GM21619 (cell line): ENCODE data around the gene GPER1.
A peak's percentile ranks its signal among the peaks of the same experiment; 100 is the strongest.
"Not testable (repeated sequence)": the region's sequence is repeated elsewhere in the genome, so short reads cannot be mapped to it uniquely, and the experiment has no call there.

Source experiments
- ATAC-seq: cut with Tn5 transposase; IDR thresholded peaks from one replicate; pipeline ENCODE4 v1.9.1; 2021; ENCODE audit not compliant: unreplicated experiment

Gene GPER1

DNA sequence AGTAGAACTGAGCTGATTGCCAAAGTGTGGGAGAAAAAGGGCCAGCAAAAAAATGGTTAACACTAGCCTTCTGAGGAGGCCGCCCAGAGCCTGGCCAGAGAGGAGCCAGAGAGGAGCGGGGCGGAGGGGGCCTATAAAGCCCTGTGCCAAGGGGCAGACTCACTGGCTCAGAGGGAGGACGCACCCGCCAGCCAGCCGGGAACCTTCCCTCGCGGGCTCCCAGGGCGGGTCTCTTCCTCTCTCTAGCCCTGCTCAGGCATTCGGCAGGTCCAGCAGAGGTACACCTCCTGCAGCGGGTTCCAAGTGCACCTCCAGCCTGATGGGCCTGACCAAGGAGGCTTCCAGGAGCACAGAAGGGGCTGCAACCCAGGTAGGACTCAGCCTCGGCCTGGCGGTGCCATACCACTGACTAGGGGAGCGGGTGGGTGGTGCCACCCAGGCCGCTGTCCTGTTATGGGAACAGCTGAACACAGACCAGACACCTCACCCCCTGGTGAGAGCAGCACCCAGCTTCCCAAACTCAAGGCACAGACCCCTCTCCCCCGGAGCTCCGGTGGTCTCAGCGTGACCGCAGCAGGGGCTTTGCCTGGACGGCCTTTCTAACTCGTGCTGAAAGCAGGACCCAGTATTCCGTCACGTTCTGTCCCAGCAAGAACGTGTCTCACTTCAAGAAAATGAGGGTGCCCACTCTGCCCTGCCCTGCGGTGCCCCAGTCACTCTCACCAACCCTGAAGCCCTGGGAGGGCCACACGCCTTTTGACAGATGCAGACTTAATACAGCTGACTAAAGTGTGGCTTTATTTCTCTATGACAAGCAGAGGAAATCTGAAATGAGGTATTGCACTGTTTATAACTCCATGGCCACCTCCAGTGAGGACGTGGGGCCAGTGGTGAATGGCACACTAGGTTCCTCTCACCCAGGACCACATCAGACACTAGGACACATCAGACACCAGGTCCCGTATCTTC is at the start of gene GPER1:
Gene GPER1 (plus strand): TSS at position 162 of the 969 bp plus-strand sequence. CDS start 3,616 bp downstream, outside the sequence.
- no peak for ATAC-seq

DNA sequence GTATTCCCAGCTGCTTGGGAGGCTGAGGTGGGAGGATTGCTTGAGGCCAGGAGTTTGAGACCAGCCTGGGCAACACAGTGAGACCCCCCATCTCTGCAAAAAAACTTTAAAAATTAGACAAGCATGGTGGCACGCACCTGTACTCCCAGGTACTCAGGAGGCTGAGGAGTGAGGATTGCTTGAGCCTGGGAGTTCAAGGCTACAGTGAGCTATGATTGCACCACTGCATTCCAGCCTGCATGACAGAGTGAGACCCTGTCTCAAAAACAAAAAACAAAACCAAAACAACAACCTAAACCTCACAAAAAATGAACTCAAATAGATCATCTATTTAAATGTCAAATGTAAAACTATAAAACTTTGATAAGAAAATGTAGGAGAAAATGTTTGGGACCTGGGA is 47.7 kb upstream of the GPER1 start:
- ATAC-seq = not testable (repeated sequence)

DNA sequence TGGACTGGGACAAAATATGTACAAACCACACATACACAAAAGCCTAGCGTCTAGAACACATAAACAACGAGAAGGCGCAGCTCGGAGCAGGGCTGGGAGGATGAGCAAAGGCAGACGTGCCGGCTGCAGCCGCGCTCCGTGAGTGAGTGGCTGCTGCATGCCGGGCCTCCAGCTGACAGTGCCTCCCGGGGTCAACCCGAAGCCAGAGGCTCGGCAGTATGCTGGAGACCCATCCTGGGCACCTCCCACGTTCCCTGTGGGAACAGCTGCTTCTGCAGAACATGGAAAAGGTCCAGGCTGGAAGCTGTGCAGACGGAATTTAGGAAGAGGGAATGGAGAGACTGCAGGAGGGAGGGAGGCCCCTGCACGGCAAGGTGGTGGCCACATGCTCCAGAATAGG is 47.1 kb upstream of the GPER1 start:
- no peak for ATAC-seq

DNA sequence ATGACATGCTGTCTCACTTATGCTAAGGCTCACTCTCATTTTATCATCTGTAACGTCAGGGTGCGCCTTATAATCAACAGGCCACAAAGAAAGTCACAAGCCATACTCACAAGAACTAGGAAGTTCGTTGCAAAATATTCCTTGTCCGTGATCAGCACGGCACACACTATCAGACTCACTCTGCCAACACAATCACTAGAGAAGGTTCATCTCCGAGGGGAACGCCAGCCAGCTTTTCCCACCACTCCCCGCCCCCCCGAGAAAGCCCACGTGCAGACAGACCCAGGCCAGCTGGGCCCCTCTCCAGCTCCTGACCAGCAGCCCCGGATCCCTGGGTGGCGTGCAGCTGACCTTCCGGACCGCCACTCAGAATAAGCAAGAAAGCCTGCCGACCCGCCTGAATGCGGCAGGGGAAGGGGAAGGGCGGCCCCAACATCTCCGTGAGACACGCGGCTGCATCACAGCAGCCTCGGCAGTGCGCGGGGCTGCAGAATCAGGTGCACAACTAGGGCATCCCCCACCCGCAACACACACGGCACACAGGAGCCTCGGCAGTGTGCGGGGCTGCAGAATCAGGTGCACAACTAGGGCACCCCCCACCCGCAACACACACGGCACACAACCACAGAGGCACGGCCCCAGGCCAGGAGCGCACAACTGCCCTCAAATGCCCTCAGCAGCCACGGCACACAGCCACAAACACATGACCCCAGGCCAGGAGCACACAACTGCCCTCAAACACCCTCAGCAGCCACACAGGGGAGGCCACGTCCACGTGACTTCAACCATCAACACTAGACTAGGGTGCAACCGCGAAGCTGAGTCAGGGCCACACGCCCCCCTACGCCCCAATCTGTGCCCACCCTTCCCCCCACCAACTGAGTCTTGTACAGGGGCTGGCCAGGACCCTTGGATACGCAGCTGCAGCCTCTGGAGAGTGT is 46.1 kb upstream of the GPER1 start:
- ATAC-seq = no peak

DNA sequence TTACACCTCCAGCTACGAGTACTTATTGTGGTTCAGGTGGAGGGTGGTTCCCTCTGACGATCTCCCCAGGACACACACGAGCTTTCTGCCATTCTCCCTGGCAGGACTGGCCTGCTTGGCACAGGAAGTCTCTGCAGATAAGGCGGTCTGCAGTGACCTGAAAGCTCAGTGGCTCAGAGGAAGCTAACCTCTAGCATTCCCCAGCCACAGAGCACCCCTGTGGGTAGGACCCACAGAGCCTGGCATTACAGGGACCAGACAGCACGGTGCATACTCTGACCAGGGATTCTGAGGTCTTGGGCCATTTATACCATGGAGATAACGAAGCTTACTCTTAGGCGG is 45.5 kb upstream of the GPER1 start:
- ATAC-seq = no peak

DNA sequence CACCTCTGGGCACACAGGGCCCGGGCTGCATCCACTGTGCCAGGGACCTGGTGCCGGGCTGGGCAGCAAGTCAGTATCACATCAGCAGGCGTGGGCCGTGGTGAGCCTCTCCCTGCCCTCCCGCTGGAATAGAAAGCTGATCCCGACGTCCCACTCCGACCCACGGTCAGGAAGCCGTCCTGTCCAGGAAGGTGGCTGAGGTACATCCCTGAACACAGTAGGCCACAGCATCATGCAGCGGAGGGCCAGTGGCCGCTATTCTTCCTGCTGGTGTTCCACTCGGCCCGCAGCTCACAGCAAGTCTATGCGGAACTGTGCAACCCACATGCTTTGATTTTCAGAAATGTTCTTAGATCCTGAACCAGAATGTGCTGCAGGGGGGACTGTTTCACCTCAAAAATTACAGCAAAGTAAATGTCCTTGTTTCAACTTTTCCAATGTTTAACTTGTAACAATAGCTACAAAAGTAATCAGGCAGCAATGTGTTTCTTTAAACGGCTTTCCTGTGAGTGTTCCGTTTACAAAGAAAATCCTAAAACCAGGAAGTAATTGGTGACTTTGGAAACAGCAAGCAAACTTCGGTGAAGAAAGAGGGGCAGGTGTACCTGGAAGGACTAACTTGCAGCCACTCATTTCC is 44.2 kb upstream of the GPER1 start:
- no peak for ATAC-seq

DNA sequence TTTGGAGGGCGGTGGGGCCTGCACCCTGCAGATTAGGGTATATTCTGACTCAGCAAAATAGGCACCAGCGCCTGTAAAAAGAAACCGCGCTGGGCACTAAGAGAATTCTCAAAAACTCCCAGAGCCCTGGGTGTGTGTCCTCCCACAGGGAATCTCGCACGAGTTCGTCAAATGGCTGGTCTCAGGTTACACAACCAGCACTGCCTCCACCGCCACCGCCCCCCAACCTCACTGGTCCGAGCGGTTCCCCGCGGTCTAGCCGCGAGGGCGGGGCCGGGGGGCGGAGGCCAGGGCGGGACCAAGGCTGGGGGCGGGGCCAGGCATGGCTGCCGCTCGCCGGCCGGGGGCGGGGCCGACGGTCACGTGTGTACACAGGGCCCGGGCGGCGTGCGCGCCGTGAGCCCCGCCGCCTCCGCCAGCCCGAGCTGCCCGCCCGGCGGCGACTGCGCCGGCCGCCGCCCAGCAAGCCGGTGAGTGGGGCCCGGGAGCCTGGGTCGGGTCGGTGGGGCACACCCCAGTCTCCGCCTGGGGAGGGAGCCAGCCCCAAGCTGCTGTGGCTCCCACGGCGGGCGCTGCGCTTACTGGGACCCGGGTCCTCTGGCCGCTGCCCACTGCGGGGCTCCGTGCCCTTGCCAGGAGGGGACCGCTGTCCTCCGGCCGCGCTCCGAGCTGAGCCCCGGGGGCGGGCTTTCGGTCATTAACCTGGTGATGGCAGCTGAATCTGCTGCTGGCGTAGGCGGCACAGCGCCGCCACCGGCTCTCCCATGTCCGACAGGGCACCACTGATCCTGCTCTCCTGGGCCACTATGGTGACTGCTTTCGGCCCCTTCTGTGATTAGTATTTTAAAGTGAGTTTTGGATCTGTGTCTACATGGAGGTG is 43.5 kb upstream of the GPER1 start, which contains the start of gene GPR146:
Gene GPR146 (plus strand): TSS at position 358 of the 880 bp plus-strand sequence. CDS start 12,970 bp downstream, outside the sequence.
- peak; percentile 82 for ATAC-seq

DNA sequence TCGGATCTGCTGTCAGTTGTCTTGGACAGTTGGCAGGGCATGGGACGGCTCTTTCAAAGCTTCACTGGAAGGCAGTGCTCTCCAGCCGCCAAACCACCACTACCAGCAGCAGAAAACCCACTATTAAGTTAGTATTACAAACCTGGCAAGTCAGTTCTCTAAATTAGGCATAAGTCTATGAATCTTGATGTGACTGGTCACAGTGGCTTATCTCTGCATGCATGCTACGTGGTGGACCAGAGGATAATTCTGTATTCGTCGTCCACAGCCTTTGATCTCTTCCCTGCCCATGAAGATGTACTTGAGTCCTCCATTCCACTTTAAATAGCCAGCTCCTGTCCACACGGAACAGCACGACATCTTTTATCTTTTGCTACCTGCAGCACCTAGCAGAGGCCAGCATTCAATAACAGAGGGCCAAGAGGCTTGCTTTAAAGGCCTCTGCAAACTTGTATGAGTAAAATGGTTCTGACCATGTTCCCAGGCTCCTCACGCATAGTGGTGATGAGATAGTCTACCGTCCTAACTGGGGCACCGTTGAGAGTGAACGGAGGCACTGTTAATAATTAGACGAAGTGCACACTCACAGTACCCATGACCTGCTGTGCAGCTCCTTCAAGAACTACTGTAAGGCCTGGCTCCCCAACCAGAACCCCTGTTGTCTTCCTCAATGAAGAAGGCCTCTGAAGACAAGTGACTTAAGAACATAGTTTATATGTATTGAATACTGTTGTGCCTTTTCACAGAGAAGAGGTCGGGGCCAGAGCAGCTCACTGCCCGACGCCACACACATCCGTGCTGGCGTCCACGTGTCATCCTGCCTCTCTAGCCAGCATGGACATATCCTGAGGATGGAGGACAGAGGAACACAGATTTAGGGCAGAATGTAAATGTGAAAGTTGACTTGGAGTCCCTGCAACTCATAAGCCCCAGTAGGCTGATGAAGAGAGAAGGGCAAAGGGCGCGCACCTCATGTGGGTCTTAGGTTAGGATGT is 42.5 kb upstream of the GPER1 start:
- ATAC-seq = no peak

DNA sequence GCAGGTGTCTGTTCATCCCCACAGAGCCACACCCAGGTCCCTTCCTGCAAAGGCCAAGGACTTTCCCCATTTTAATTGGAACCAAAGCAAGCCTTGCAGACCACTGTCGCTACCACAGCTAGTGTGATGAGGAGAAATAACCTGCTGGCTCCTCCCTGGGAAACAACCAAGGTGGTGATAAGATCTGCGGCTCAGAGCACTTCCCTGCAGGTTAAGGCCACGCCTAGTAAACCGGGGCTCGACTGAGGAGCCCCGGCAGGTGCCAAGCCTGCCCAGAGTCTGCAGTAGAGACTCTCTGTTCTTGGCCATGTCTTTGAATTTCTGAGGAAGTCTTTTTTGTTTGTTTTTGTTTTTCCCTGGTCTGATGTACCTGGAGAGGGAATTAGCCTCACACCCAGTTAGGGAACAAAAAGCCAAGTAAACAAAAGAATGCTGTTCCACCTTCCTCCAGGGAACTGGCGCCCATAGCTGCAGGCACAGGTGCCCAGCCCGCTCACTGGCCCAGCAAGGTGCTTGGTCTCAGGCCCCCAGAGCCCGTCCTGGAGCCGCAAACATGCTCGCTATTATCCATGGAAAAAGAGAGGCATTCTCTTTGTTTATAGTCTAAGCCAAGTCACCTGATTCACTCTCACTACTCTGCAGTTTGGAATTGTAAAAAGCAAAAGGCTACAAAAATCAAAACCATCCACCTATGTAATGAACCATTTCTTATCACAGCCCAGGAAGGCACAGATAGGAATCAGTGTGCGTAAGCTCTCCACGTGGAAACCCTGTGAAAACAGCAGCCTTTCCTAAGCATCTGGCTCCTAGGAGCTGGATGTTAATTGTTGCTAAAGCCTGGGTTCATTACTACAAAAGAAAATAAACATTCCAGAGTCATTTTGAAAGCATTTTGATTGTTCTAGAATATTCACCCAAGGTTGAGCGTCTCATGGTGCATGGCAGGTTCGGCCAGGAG is 40.9 kb upstream of the GPER1 start:
- no peak for ATAC-seq

DNA sequence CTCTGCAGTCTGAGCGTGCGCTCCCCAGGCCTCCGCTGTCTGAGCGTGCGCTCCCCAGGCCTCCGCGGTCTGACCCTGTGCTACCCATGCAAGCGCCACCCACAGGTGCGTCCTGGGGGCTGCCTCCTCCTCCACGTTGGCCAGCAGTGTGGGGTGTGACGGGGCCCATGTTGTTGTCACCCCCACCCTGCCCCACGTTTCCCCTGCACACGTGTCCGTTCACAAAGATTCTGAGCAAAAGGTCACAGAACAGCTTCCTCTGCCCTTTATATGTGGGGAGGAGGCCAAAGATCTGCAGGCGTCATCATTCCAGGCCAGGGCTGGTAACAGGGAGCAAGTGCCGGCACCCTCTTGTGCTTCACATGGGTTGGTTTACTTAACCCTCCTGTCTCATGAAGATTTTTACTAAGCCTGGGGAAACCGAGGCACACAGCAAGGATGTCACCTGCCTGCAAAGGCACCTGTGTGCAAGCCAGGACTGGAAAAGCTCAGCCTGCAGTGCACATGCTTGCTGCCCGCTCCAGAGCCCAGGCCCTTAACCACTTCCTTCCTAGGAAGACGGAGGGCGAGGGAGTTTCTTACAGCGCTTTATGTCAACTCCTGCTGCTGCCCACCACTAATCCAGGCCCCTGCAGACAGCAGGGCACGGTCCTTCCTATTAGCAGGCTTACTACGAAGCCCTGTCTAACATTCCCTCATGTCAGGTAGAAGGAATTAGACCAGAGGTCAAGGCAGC is 38.7 kb upstream of the GPER1 start:
- ATAC-seq = no peak

DNA sequence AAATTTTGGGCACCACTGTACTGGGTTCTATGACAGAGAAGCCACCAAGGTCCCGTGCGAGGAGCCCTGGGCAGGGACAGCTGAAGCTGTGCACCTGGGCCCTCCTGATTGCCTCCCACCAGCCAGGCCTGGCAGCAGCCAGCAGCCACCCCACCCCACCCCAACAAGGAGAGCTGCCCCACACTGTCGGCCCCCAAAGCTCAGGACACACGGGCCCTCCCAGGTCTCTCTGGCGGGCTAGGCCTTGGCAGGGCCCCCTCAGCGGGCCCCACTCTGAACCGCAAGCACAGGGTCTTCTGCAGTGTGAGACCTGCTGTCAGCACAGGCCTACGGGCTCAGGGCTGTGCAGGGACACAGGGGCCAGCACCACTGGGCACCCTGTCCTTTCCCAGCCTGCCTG is 38.1 kb upstream of the GPER1 start:
- no peak for ATAC-seq

DNA sequence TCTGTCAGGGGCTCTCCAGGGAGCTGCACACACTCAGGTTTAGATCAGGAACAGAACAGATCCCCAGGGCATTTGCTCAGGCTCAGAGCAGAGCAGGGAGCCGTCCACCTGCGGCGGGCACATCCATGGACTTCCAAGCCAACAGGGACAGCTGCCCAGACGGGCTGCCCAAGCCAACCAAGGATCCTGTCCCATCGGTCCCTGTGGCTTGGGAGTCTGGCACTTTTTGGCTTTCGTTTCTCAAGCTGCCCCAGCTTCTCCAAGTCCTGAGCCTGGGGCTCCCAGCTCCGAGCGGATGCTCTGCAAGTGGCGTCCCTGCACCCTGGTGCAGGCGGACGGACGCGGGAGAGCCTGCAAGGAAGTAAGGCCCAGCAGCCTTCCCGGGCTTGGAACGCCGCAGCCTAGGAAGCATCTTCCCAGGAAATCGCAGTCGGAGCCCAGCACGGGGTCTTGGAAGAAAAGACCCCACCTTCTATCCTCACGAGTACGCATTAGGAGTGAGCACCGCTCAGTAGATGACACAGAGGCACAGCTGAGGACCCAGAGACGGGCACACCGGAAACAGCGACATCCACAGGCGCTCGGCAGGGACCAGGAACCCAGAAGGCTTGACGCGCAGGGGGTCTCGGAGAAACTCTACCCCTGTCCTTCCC is 37.5 kb upstream of the GPER1 start:
- no peak for ATAC-seq

DNA sequence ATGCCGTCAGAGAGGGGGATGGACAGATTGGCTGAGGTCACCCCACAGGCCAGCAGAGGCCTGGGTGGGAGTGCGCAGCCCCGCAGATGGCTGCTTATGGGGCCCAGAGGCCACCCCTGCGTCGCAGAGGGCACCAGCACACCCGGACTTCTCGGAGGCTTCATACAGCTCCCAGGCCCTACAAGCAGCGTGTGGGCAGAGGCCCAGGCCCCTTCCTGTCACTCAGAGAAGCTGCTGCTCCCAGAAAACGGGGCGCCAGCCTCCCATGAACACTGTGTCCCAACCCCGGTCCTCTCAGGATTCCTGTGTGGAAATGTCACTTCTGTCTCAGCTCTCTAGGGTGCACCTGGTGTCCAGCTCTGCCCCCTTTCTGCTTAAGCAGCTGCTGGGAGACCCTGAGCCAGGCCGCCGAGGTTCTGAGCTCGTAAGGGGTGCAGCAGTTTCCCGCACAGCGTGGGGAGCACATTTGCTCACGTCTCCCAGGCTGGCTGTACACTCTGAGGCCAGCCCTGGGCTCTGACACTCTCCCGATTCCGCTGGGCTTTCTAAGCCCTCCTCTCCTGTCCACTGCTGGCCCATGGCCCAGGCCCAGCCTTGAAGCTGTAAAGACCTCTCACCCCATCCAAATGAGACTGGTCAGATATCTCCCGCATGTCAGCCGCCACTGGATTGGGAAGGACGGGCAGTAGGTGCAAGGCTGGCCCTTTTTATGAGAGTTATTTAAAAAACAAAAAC is 36.8 kb upstream of the GPER1 start:
- ATAC-seq = no peak

DNA sequence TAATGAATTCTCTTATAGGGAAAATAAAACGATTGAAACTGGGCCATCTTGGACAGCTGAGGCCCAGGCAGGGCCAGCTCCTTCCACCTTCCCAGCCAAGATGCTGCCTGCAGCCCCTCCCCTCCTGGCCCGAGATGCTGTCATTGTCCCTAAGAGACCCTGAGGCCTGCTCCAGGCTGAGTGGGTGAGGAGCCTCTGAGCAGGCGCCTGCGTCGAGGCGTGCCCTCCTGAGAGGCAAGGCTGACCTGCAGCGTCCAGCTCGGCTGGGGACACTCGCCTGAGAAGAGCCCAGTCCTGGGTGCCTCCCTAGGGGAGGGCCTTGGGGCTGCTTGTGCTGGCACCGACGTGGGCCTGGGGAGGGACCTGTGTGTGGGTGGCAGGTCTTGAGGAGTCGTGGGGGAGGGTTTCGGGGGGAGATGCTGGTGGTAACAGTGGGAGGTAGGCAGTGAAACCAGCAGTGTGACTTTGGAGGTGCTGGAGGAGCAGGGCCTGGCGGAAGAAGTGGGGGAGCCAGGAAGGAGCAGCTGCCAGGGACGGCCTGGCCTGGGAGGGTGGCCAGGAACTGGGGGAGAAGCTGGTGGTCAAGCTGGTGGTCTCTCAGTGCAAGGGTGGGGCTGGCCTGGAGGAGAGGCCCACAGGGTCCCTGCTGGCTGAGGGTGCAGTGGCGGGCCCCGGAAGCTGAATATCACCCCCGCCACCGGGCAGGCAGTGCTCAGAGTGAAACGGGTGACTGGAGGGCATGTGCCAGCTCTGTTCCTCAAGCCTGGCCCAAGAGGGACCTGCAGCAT is 35.7 kb upstream of the GPER1 start:
- no peak for ATAC-seq

DNA sequence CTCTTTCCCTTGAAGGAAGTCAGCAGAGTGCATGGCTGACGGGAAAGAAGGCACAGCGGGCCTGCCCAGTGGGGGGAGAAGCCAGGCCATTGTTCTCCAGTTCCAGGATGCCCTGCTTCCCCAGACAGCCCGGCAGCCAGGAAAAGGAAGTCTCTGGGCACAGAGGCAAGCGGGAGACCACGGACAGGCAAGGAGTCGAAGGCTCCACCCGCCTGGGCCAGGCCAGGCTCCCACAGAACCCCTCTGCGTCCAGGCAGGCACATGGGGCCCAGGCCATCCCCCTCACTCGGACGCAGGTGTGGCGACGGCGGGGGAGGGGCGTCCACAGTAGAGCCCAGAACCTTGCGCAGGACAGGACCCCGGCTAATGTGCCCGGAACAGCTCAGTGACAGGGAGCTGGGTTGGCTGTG is 34.9 kb upstream of the GPER1 start:
- no peak for ATAC-seq
